ENCODE results near the gene C7orf25. TPM values are rescaled to one million over a fixed set of nuclear protein-coding genes. Genes with fewer than 3 reads are reported as not detected.

C7orf25 gene
- total and polyA plus RNA-seq, 4 donors = 0.88 to 7.4 (median 2.1) TPM

DNA sequence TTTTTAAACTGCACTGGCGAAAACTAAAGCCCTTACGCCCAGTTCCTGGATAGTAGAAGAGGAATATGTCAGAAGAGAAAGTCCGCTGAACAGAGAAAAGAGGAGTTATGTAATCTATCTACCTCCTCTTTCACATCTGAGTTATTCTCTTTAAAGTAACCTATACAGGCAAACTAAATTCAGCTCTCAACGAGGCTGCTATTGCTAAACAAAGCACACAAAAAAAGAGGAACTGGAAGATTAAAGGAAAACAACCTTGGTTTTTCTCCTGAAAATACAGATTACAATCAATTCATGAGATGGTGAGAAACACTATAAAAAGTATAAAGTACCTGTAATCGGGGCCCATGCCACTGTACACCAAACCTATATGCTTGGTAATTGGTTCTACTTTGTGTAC, 14.3 kb upstream of the C7orf25 start:
- H3K9me3 ChIP-seq (ENCODE audit: control insufficient read depth in 4 of 4, low read length in 3 of 4) = no peaks in the 10 kb centered on the region
- DNase-seq (ENCODE audit: low spot score) = no peak
- no peaks in the 10 kb centered on the region for H3K27me3 ChIP-seq (ENCODE audit: control insufficient read depth in 4 of 4, insufficient read depth in 4 of 4, low read length in 3 of 4)
- TF ChIP-seq RXRA (IDR thresholded peaks at IDR 0.05) (no peak), YY1 (IDR thresholded peaks at IDR 0.05) (no peak), CTCF (IDR thresholded peaks at IDR 0.05; ENCODE audit: low read depth, low read length, missing input control) (no peak)
- WGBS = 83% methylated on average over 5 of the region's 5 CpGs
- H3K4me1 ChIP-seq (ENCODE audit: control insufficient read depth in 4 of 4, insufficient read depth in 4 of 4, low read length in 3 of 4) = peaks cover 7 to 39% (median 30%) of the 10 kb centered on the region in 4 donors
- no peak overlapping the region for H3K4me3 ChIP-seq (ENCODE audit: low read depth in 1 of 3, low read length in 3 of 3)
- H3K27ac ChIP-seq (ENCODE audit: low read depth in 1 of 2, low read length in 2 of 2) = no peak overlapping the region
- H3K9ac ChIP-seq (ENCODE audit: low read depth in 1 of 2, low read length in 2 of 2) = no peak overlapping the region
- H3K36me3 ChIP-seq (ENCODE audit: control insufficient read depth in 4 of 4, insufficient read depth in 3 of 4, low read depth in 1 of 4, low read length in 3 of 4) = peaks cover 9 to 45% (median 38%) of the 10 kb centered on the region in 4 donors

GRCh38 chr7:42925630-42926029, 13.8 kb upstream of the C7orf25 start:
- Histone ChIP-seq H3K9ac (ENCODE audit: low read depth in 1 of 2, low read length in 2 of 2) (no peak overlapping the region), H3K27me3 (ENCODE audit: control insufficient read depth in 4 of 4, insufficient read depth in 4 of 4, low read length in 3 of 4) (no peaks in the 10 kb centered on the region), H3K4me3 (ENCODE audit: low read depth in 1 of 3, low read length in 3 of 3) (no peak overlapping the region), H3K27ac (ENCODE audit: low read depth in 1 of 2, low read length in 2 of 2) (no peak overlapping the region), H3K4me1 (ENCODE audit: control insufficient read depth in 4 of 4, insufficient read depth in 4 of 4, low read length in 3 of 4) (peaks cover 7 to 34% (median 27%) of the 10 kb centered on the region in 4 donors), H3K36me3 (ENCODE audit: control insufficient read depth in 4 of 4, insufficient read depth in 3 of 4, low read depth in 1 of 4, low read length in 3 of 4) (peaks cover 11 to 50% (median 43%) of the 10 kb centered on the region in 4 donors), H3K9me3 (ENCODE audit: control insufficient read depth in 4 of 4, low read length in 3 of 4) (no peaks in the 10 kb centered on the region)
- TF ChIP-seq SP1 (IDR thresholded peaks at IDR 0.05) (no peak), GABPA (IDR thresholded peaks at IDR 0.05 in 1 of 2, conservative IDR thresholded peaks at IDR 0.05 in 1 of 2) (no peak)
- WGBS = 93% methylated on average over 1 of the region's 1 CpG
- no peak for DNase-seq (ENCODE audit: low spot score)

DNA sequence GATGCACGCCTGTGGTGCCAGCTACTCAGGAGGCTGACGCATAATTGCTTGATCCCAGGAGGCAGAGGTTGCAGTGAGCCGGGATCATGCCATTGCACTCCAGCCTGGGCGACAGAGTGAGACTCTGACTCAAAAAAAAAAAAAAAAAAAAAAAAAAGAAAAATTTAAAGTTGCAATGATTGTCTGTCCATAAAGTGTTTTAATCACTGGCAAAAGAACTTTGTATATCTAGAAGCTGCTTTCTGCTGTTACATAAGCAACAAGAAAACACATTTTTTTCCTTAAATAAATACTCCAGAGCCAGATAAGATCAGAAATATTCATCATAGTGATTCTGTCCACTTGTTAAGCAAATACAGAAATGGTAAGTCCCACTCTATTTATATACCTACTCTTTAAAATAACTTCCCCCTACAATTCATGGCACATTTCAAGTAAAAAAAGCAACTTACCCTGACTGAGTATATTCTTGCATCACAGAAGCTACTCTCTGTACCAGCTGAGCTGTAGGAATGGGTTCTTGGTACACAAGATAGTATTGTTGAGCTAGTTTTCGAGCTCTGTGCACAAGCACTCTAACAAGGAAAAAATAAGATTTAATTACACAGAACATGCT, 12.5 kb upstream of the C7orf25 start:
- no peaks in the 10 kb centered on the region for H3K27me3 ChIP-seq (ENCODE audit: control insufficient read depth in 4 of 4, insufficient read depth in 4 of 4, low read length in 3 of 4)
- H3K36me3 ChIP-seq (ENCODE audit: control insufficient read depth in 4 of 4, insufficient read depth in 3 of 4, low read depth in 1 of 4, low read length in 3 of 4) = peaks cover 11 to 63% (median 55%) of the 10 kb centered on the region in 4 donors
- no peak for DNase-seq (ENCODE audit: low spot score)
- peaks cover 3 to 22% (median 14%) of the 10 kb centered on the region in 4 donors for H3K4me1 ChIP-seq (ENCODE audit: control insufficient read depth in 4 of 4, insufficient read depth in 4 of 4, low read length in 3 of 4)
- H3K9ac ChIP-seq (ENCODE audit: low read depth in 1 of 2, low read length in 2 of 2) = no peak overlapping the region
- TF ChIP-seq REST (IDR thresholded peaks at IDR 0.05) = no peak
- no peak for TF ChIP-seq TAF1 (conservative IDR thresholded peaks at IDR 0.05)
- TF ChIP-seq EGR1 (IDR thresholded peaks at IDR 0.05; ENCODE audit: low read depth in 2 of 2) = no peak
- TF ChIP-seq, protein P1, sequence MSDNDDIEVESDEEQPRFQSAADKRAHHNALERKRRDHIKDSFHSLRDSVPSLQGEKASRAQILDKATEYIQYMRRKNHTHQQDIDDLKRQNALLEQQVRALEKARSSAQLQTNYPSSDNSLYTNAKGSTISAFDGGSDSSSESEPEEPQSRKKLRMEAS (IDR thresholded peaks at IDR 0.05) = no peak
- 97% methylated on average over 5 of the region's 5 CpGs for WGBS
- H3K9me3 ChIP-seq (ENCODE audit: control insufficient read depth in 4 of 4, low read length in 3 of 4) = no peaks in the 10 kb centered on the region
- no peak overlapping the region for H3K27ac ChIP-seq (ENCODE audit: low read depth in 1 of 2, low read length in 2 of 2)
- H3K4me3 ChIP-seq (ENCODE audit: low read depth in 1 of 3, low read length in 3 of 3) = no peak overlapping the region

Data from liver (tissue), 9 donors.